Endometrium (tissue), 2 donors: ENCODE data around the gene ZNF783.

Experiments used
- FAIRE-seq: peaks from 2 replicates; lab custom pipeline; 2012; peaks lifted over from hg19 to GRCh38; lab: Jason Lieb, UNC
- donor health status: control.
- donor health status: control.

Gene ZNF783

GRCh38 chr7:149281508-149282330 is 19.7 kb downstream of the ZNF783 start:
- FAIRE-seq, result no peak

GRCh38 chr7:149282331-149282655 is 20.3 kb downstream of the ZNF783 start:
- FAIRE-seq, result no peak

DNA sequence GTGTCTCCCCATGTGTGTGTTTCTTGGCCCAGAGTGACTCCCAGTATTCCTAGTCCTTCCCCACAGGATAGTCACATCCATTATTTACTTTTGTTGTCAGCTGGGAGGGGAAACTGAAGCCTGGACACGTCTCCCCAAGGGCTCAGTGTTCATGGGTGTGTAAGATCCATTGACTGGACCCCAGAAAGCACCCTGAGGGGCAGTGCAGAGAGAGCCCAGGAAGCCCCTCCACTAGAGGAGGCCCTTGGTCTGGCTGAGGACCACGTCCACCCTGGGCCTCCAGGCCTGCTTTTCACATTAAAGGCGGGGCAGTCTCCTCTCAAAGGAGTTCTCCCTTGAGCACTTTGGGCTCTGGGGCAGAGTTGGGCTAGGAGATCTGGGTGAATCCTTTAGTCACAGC is 21.3 kb downstream of the ZNF783 start:
- FAIRE-seq, result no peak

DNA sequence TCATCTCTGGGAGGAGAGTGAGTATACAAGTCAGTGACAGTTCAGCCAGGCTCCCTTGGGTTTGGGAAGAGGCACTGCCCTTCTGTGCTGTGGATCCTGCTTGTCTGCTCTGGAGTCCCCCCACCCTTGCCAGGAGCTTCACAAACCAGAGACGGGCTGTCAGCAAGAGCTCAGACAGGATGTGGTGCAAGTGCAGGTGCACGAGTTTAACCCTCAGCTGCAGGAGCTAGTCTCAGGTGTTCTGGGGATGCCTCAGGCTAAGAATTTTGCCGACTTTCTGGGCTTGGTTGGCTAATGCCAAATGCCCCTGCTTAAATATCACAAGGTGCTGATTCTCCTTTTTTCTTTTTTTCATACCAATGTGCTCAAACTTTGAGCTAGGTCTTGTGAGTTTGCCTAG is 22.3 kb downstream of the ZNF783 start:
- FAIRE-seq, result no peak

DNA sequence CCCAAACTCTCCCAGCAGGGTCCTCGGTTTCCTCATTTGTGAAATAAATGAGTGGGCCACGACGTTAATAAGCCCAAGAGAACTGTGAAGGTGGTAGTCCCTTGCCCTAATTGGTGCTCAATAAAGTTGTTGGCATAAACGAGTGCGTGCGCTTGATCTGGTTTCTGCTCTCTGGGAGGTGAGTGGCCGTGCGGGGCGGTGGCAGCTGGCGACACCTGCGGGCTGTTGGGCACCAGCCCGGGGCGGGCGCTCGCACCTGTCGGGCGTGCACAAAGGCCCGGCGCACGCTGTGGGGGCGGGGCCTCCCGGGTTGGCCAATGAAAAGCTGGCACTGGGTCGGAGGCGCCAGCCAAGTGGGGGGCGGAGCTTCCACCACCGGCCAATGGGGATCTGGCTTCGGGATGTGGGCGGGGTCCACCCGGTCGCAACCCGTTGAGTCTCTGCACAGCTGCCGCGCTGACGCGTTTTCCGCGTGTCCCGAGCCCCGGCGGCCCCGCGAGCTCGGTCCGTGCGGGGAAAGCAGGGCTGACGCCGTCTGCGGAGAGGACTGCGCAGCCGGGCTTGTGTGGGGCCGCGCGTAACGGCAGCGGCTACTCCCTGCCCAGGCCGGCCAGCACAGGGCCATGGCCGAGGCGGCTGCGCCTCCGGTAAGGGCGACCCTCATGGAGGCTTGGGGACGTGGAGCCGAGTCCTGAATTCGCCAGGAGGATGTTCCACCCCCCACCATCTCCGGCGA is 23.0 kb downstream of the ZNF783 start:
- peak; percentile 21 for FAIRE-seq

GRCh38 chr7:149285603-149286002 is 23.6 kb downstream of the ZNF783 start:
- FAIRE-seq, result no peak

GRCh38 chr7:149286811-149287400 is 24.9 kb downstream of the ZNF783 start:
- FAIRE-seq, result no peak

DNA sequence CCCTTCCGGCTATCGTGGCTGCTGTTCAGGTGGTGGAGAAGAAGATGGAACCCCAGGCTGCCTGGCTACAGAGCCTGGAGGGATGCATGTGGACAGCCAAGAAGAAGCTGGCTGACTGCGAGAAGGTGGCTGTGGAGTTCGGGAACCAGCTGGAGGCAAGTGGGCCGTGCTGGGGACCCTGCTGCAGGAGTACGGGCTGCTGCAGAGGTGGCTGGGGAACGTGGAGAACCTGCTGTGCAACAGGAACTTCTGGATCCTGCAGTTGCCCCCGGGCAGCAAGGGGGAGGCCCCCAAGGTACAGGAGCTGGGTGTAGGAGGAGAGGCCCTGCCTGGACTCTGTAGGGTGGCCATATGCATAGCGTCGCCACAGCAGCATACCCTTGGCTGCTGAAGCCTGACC is 25.6 kb downstream of the ZNF783 start:
- FAIRE-seq, result no peak

DNA sequence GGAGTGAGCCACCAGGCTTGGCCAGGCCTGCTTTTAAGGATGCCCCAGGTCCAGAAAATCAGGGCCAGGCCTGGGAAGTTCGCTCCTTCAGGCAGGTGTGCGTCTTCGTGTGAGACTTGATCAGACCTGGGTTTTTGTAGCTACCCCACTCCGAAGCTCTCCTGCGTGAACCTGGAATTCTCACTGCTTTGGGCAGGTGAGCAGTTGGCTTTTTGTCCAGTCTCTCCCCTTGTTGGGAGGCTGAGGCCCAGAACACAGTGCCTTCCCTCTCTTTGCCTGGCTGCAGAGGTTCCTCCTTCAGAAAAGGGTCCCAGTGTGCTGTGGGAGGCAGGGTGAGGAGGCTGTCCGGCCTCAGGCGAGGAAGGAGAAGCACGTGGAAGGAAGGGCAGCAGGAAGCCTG is 27.3 kb downstream of the ZNF783 start:
- no peak for FAIRE-seq

DNA sequence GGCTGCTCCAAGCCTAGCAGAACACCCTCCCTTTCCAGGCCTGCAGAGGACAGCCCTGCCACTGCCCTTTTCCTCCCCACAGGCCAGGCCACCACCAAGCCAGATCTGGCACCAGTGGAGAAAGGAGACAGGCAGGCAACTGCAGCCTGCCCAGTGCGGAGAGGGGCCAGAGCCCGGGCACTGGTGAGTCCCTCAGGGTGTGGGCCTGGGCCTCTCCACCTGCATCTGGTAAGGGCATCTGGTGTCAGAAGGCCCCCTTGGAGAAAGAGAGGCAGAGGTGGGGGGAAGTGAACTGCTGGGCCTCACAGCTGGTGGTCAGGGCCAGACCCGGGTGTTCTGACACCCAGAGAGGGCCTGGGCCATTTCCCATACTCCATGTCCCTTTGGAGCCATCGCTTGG is 27.9 kb downstream of the ZNF783 start:
- FAIRE-seq, result no peak

- no peak for FAIRE-seq
Measured at GRCh38 chr7:149291036-149291780, 29.2 kb downstream of the ZNF783 start.

DNA sequence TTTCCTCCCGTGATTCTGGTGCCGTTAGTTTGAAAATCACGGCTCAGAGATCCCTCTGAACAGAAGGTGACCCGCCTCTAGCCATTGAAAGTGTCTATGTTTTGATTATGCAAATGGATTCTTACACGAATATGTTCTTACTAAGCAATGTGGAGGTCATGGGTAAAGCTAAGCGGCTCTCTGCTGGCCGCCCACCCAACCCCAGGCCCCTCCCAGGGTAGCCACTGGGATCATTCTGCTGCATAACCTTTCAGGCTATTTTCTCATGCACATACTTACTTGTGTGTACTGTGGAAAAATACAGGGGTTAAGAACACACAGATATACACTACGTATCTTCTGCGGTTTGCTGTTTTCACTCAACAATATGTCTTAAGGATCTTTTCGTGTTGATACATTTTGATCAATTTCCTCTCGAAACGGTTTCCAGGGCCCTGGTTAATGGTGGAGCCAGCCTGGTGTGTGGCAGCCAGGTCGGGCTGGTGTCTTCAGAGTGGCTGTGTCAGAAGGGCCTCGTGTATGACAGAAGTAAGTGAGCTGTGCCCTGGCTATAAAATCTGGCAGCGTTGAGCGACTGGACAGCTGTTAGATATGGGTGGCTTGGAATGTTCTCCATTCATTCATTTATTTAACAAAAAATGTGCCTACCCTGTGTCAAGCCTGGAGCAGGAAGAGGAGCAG is 29.9 kb downstream of the ZNF783 start:
- no peak for FAIRE-seq

DNA sequence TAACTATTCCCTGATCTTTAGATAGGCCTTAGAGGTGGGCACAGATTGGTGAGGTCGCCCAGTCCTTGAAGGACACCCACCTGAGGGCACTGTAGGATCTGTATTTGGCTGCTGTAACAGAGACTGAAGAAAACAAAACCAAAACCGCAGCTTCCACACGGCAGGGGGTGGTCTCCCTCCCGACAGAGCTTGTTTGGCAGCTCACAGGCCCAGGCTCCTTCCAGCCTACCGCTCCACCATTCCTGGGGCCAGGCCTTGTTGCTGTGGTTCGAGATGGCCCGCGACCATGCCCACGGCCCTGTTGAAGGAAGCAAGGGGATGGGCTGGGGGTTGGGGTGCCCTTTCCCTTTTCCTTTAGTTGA is 30.4 kb downstream of the ZNF783 start:
- no peak for FAIRE-seq

GRCh38 chr7:149293338-149293737 is 31.3 kb downstream of the ZNF783 start:
- no peak for FAIRE-seq

GRCh38 chr7:149293946-149294633 is 32.1 kb downstream of the ZNF783 start:
- FAIRE-seq, result no peak

- no peak for FAIRE-seq
Measured at GRCh38 chr7:149294634-149295480, 32.9 kb downstream of the ZNF783 start.

GRCh38 chr7:149295481-149295850 is 33.5 kb downstream of the ZNF783 start:
- no peak for FAIRE-seq

DNA sequence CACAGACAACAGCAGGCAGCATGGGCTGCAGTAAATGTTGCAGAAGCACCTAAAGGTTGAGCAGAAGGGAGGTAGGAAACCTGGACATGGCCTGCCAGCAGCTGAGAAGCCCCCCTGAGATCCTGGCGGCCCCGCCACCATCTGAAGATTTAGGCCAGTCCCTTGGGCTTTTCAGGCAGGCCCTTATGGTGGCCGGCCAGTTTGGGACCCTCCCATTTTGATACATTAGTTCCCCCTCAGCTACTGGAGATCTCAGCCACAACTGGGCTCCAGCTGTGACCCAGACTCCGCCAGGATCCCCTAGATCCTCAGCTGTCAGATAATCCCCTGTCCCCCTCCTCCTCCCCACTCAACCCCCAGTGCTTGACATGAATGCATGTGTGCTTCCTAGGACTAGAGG is 34.4 kb downstream of the ZNF783 start:
- no peak for FAIRE-seq

DNA sequence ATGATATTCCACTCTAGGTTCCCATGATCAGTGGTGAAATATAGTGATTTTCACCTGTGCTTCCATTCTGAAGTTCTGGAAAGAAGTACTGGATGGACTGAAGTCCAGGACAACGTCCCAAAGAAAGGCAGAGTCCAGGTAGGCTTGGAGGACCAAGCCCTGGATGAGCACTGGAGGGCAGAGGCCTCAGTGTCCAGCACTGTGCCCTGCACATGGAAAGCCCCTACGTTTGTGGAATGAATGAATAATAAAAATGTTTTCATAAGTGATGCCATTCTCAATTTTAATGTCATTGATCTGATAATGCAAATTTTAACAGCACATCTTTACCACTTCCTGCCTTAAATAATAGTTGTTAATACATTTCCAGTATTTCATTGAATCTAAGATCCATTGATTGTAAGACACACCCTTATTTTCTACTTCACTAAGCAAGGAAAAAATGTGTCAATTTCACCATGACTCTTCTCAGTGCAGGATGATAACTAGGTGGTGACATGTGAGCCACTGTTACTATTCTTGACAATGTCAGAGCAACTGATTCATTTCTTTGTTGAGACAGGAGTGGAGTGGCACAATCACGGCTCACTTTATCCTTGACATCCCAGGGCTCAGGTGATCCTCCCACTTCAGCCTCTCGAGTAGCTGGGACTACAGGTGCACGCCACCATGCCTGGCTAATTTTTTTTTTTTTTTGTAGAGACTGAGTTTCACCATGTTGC is 35.2 kb downstream of the ZNF783 start:
- FAIRE-seq, result no peak
